Measurements from ENCODE around the gene TXNRD2. TPM values are rescaled to one million over a fixed set of nuclear protein-coding genes. Genes with fewer than 3 reads are reported as not detected.

The TXNRD2 gene
- total and polyA plus RNA-seq, 10 of the 15 experiments (the other 5 are each of a cell fraction or from before 2014, with no cell fraction given), result 1.6 to 26.0 (median 13.9) TPM

GRCh38 chr22:19892257-19892879, 49.2 kb downstream of the TXNRD2 start:
- no TSS peak for BruUV-seq (replicated peaks)
- ChIA-PET RAD21 (ENCODE audit: unreplicated experiment) (interaction anchor here (1.3 kb wide), 1 partner anchor 18 kb away, joined by 3 read pairs; no protein-coding TSS in a partner anchor), SMC1A (ENCODE audit: uncharacterized antibody, unreplicated experiment) (no interaction called here), CTCF (no interaction called here), POLR2A (no interaction called here)
- Histone ChIP-seq H3K27ac (ENCODE audit: control insufficient read depth, insufficient read depth) (peak overlapping the region; percentile 16; the same call in 1 of the 2 replicates), H3K9me3 (replicated peaks; ENCODE audit: control insufficient read depth, insufficient read depth, low read length) (no peaks in the 10 kb centered on the region), H3K4me3 (no peak overlapping the region; the same call in 1 of the 2 replicates), H3K36me3 (ENCODE audit: control insufficient read depth in 2 of 2, insufficient read depth in 2 of 2, low read length in 1 of 2) (no peaks in the 10 kb centered on the region), H3K4me2 (ENCODE audit: control insufficient read depth, insufficient read depth) (peak overlapping the region; percentile 36), H3K9ac (ENCODE audit: control insufficient read depth, insufficient read depth, low read length) (peak overlapping the region; percentile 22; the same call in 1 of the 2 replicates), H3K79me2 (ENCODE audit: control insufficient read depth, insufficient read depth, low read length) (no peaks in the 10 kb centered on the region), H3K27me3 (replicated peaks in 1 of 2; ENCODE audit: control insufficient read depth in 2 of 2, insufficient read depth in 2 of 2, low read length in 1 of 2) (no peaks in the 10 kb centered on the region), H4K20me1 (ENCODE audit: control insufficient read depth, insufficient read depth) (no peaks in the 10 kb centered on the region), H3K4me1 (ENCODE audit: control insufficient read depth, insufficient read depth, low read length) (peaks cover 20% of the 10 kb centered on the region), H2AFZ (ENCODE audit: control insufficient read depth, low read depth, low read length) (peak overlapping the region; percentile 58)
- TF ChIP-seq ZNF622 (IDR thresholded peaks at IDR 0.05) (no peak), PKNOX1 (IDR thresholded peaks at IDR 0.05) (0 out of 2 replicates have a peak, but pooled peaks have one; percentile 17), CTCF (IDR thresholded peaks at IDR 0.05 in 2 of 3, conservative IDR thresholded peaks at IDR 0.05 in 1 of 3; ENCODE audit: control insufficient read depth in 2 of 3, extremely low read depth in 1 of 3, insufficient read depth in 1 of 3, low read depth in 3 of 3, low read length in 3 of 3) (no peak), ZSCAN29 (IDR thresholded peaks at IDR 0.05) (no peak), GATAD2B (conservative IDR thresholded peaks at IDR 0.05; ENCODE audit: low read depth) (no peak), NR2F1 (conservative IDR thresholded peaks at IDR 0.05) (0 out of 2 replicates have a peak, but pooled peaks have one; percentile 48), ZNF207 (IDR thresholded peaks at IDR 0.05; ENCODE audit: borderline replicate concordance) (no peak), MEF2B (IDR thresholded peaks at IDR 0.05; ENCODE audit: partially characterized antibody, poor library complexity, severe bottlenecking) (no peak), TARDBP (IDR thresholded peaks at IDR 0.05; ENCODE audit: borderline replicate concordance) (no peak), EP300 (IDR thresholded peaks at IDR 0.05; ENCODE audit: borderline replicate concordance in 1 of 2, control insufficient read depth in 1 of 2, low read depth in 2 of 2, low read length in 2 of 2) (no peak), SMARCA5 (IDR thresholded peaks at IDR 0.05) (no peak), RUNX3 (IDR thresholded peaks at IDR 0.05; ENCODE audit: low read length) (0 out of 2 replicates have a peak, but pooled peaks have one; percentile 18), FOS (IDR thresholded peaks at IDR 0.05; ENCODE audit: borderline replicate concordance, extremely low read depth, insufficient read length) (no peak), ZBTB33 (IDR thresholded peaks at IDR 0.05) (no peak), JUNB (IDR thresholded peaks at IDR 0.05) (peak; percentile 49; the same call in 1 of the 2 replicates), TCF7 (IDR thresholded peaks at IDR 0.05; ENCODE audit: borderline replicate concordance) (no peak)
- 21% methylated on average over 24 of the region's 24 CpGs for WGBS (ENCODE audit: insufficient coverage, insufficient replicate concordance, low lambda C conversion rate, missing lambda C conversion rate)
- DNase-seq (ENCODE audit: low read depth, low spot score) (no peak), FAIRE-seq (no peak), ATAC-seq (peak; percentile 37)
- in situ Hi-C loops (cut with MboI) (no loop called here), intact Hi-C loops (cut with micrococcal nuclease; ENCODE audit: unreplicated experiment) (no loop called here)
